ENCODE data around the gene CCDC85A.
"Not testable (repeated sequence)": the region's sequence is repeated elsewhere in the genome, so short reads cannot be mapped to it uniquely, and the experiment has no call there.

The CCDC85A gene

GRCh38 chr2:56183643-56184499 lies at the start of gene CCDC85A:
CCDC85A (plus strand) TSS chr2:56183990; CDS start chr2:56184625, 635 bp downstream.
- DNase-seq = peak; percentile 89 to 91

GRCh38 chr2:56134861-56135260 lies 48.9 kb upstream of the CCDC85A start:
- DNase-seq = no peak

GRCh38 chr2:56142497-56143061 lies 41.2 kb upstream of the CCDC85A start:
- not testable (repeated sequence) for DNase-seq

- no peak for DNase-seq
These were observed 35.9 kb upstream of the CCDC85A start for GRCh38 chr2:56147907-56148306.

- DNase-seq = no peak
These were observed 35.0 kb upstream of the CCDC85A start for GRCh38 chr2:56148825-56149224.

GRCh38 chr2:56151841-56152240 lies 31.9 kb upstream of the CCDC85A start:
- no peak for DNase-seq

- no peak for DNase-seq
These were observed 28.6 kb upstream of the CCDC85A start for GRCh38 chr2:56155188-56155587.

- DNase-seq = not testable (repeated sequence)
These were observed 23.9 kb upstream of the CCDC85A start for GRCh38 chr2:56159875-56160274.

GRCh38 chr2:56167616-56168562 lies 15.9 kb upstream of the CCDC85A start:
- DNase-seq = peak in 1 of 2 experiments; percentile 18

GRCh38 chr2:56169521-56169920 lies 14.3 kb upstream of the CCDC85A start:
- DNase-seq = no peak

GRCh38 chr2:56170504-56170903 lies 13.3 kb upstream of the CCDC85A start:
- DNase-seq = no peak

- no peak for DNase-seq
These were observed 12.8 kb upstream of the CCDC85A start for GRCh38 chr2:56170988-56171387.

GRCh38 chr2:56175779-56176178 lies 8.0 kb upstream of the CCDC85A start:
- no peak for DNase-seq

- no peak for DNase-seq
These were observed 6.2 kb upstream of the CCDC85A start for GRCh38 chr2:56177420-56178220.

- DNase-seq = no peak
These were observed 3.9 kb upstream of the CCDC85A start for GRCh38 chr2:56179931-56180330.

- DNase-seq = no peak
These were observed 1.4 kb upstream of the CCDC85A start for GRCh38 chr2:56182420-56182819.

GRCh38 chr2:56184500-56185011 lies 766 bp downstream of the CCDC85A start:
- DNase-seq = peak; percentile 49 to 69

GRCh38 chr2:56185101-56185581 lies 1.4 kb downstream of the CCDC85A start:
- peak in 1 of 2 experiments; percentile 34 for DNase-seq

GRCh38 chr2:56185582-56186046 lies 1.8 kb downstream of the CCDC85A start:
- peak in 1 of 2 experiments; percentile 28 for DNase-seq

GRCh38 chr2:56191617-56192016 lies 7.8 kb downstream of the CCDC85A start:
- DNase-seq = peak; percentile 48 to 74

GRCh38 chr2:56192664-56193305 lies 9.0 kb downstream of the CCDC85A start:
- no peak for DNase-seq
